Esophagus muscularis mucosa (tissue), 3 donors: Measurements from ENCODE around the gene IL1RL2.

Experiments
- POLR2A ChIP-seq: fragments of 450-650 bp; IDR thresholded peaks from one replicate; pipeline ENCODE4 v1.6.1; 2017; ENCODE audit warnings: antibody characterized with exemption, moderate library complexity, mild to moderate bottlenecking, low read depth
- TF ChIP-seq, protein P1 (sequence below), 3 experiments: fragments of 200-600 bp in 2 of 3; fragments of 450-650 bp in 1 of 3; sonication (generic) in 2 of 3; IDR thresholded peaks; one replicate each; pipeline ENCODE4 v1.5.1; 2017 to 2019; ENCODE audit warnings: antibody characterized with exemption in 3 of 3, mild to moderate bottlenecking in 2 of 3, moderate library complexity in 1 of 3

DNA sequence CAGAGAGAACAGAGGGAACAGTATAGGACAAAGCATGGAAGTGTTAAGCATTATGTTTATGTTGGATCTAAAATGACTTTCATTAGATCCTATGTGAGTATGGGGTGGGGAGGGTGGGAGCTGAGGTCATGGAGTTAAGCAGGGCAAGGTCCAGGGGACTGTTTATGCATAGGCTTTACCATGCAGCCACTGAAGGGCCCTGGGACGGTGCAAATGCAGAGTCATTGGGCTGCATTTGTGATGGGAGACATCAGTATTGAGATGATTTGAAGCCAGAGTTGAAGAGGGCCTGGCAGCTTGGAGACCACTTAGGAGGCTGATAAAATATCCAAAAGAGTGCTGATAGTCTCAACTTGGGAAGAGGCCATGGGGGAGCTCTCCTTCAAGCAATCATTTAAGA is 22.7 kb downstream of the IL1RL2 start:
- TF ChIP-seq, protein P1, sequence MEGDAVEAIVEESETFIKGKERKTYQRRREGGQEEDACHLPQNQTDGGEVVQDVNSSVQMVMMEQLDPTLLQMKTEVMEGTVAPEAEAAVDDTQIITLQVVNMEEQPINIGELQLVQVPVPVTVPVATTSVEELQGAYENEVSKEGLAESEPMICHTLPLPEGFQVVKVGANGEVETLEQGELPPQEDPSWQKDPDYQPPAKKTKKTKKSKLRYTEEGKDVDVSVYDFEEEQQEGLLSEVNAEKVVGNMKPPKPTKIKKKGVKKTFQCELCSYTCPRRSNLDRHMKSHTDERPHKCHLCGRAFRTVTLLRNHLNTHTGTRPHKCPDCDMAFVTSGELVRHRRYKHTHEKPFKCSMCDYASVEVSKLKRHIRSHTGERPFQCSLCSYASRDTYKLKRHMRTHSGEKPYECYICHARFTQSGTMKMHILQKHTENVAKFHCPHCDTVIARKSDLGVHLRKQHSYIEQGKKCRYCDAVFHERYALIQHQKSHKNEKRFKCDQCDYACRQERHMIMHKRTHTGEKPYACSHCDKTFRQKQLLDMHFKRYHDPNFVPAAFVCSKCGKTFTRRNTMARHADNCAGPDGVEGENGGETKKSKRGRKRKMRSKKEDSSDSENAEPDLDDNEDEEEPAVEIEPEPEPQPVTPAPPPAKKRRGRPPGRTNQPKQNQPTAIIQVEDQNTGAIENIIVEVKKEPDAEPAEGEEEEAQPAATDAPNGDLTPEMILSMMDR (IDR thresholded peaks at IDR 0.05) = no peak
- no peak for TF ChIP-seq POLR2A
